DOHH2 (cell line): ENCODE measurements around the gene ULBP1.

Source experiments
- H3F3A ChIP-seq: fragments of 200-600 bp; sonication (generic), shearing (Covaris generic); 2 replicates; pipeline ENCODE4 v1.6.0; 2016; ENCODE audit warnings: antibody characterized with exemption, mild to moderate bottlenecking; ENCODE audit not compliant: control insufficient read depth, insufficient read depth
- H3K27ac ChIP-seq: fragments of 200-600 bp; sonication (generic); 2 replicates; pipeline ENCODE4 v1.5.1; 2014; ENCODE audit warnings: low read depth, mild to moderate bottlenecking, low read length, moderate library complexity
- H3K27me3 ChIP-seq: fragments of 200-600 bp; sonication (generic); 2 replicates; pipeline ENCODE4 v1.6.1; 2014; ENCODE audit warnings: mild to moderate bottlenecking, low read length, mixed read lengths; ENCODE audit not compliant: control insufficient read depth
- H3K36me3 ChIP-seq: fragments of 200-600 bp; sonication (generic); 2 replicates; pipeline ENCODE4 v1.6.1; 2014; ENCODE audit warnings: mild to moderate bottlenecking, low read length, moderate library complexity, mixed read lengths; ENCODE audit not compliant: control insufficient read depth
- H3K4me1 ChIP-seq: fragments of 200-600 bp; sonication (generic); 2 replicates; pipeline ENCODE4 v1.6.1; 2014; ENCODE audit warnings: mild to moderate bottlenecking, low read length, mixed read lengths; ENCODE audit not compliant: control insufficient read depth
- H3K4me2 ChIP-seq: fragments of 200-600 bp; sonication (generic); 2 replicates; pipeline ENCODE4 v1.6.0; 2014; ENCODE audit warnings: mild to moderate bottlenecking, low read length, moderate library complexity
- H3K4me3 ChIP-seq: fragments of 200-600 bp; sonication (generic); 2 replicates; pipeline ENCODE4 v1.5.1; 2014; ENCODE audit warnings: mild to moderate bottlenecking, low read length, mixed read lengths
- H3K79me2 ChIP-seq: fragments of 200-600 bp; sonication (generic); 2 replicates; pipeline ENCODE4 v1.6.1; 2014; ENCODE audit warnings: mild to moderate bottlenecking, low read length, mixed read lengths; ENCODE audit not compliant: control insufficient read depth
- H3K9me2 ChIP-seq: fragments of 200-600 bp; sonication (generic); replicated peaks from 2 replicates; pipeline ENCODE4 v1.6.1; 2014; ENCODE audit warnings: mild to moderate bottlenecking, low read length, mixed read lengths; ENCODE audit not compliant: control insufficient read depth
- H3K9me3 ChIP-seq: fragments of 200-600 bp; sonication (generic); 2 replicates; pipeline ENCODE4 v1.6.1; 2014; ENCODE audit warnings: antibody characterized with exemption, low read length, mixed read lengths; ENCODE audit not compliant: control insufficient read depth, insufficient read depth
- H4K20me1 ChIP-seq: fragments of 200-600 bp; sonication (generic); 2 replicates; pipeline ENCODE4 v1.6.0; 2014; ENCODE audit warnings: low read depth, mild to moderate bottlenecking, antibody characterized with exemption, low read length, moderate library complexity; ENCODE audit not compliant: control insufficient read depth, insufficient read depth
- CTCF ChIP-seq: fragments of 200-600 bp; sonication (generic); IDR thresholded peaks from one replicate; pipeline ENCODE4 v1.5.1; 2014; ENCODE audit warnings: antibody characterized with exemption, mild to moderate bottlenecking, low read depth, low read length; ENCODE audit not compliant: poor library complexity, severe bottlenecking
- EZH2phosphoT487 ChIP-seq: fragments of 200-600 bp; sonication (generic); IDR thresholded peaks from 2 replicates; pipeline ENCODE4 v1.6.1; 2017; ENCODE audit warnings: borderline replicate concordance, mild to moderate bottlenecking, antibody characterized with exemption, low read length, moderate library complexity, mixed read lengths

The ULBP1 gene

GRCh38 chr6:149933461-149933860, 30.3 kb upstream of the ULBP1 start:
- Histone ChIP-seq H3K27me3 (peaks cover 61% of the 10 kb centered on the region), H3K9me3 (no peaks in the 10 kb centered on the region), H3K27ac (no peak overlapping the region), H3K36me3 (no peaks in the 10 kb centered on the region), H3F3A (no peaks in the 10 kb centered on the region), H3K4me3 (no peak overlapping the region), H3K4me2 (no peak overlapping the region), H3K4me1 (peaks cover 8% of the 10 kb centered on the region), H3K79me2 (no peaks in the 10 kb centered on the region), H3K9me2 (no peaks in the 10 kb centered on the region), H4K20me1 (no peaks in the 10 kb centered on the region)
- TF ChIP-seq CTCF (no peak), EZH2phosphoT487 (no peak)

GRCh38 chr6:149934249-149935156, 29.2 kb upstream of the ULBP1 start:
- Histone ChIP-seq H3K9me2 (no peaks in the 10 kb centered on the region), H3K79me2 (no peaks in the 10 kb centered on the region), H3K4me1 (peaks cover 16% of the 10 kb centered on the region), H3K4me2 (peak overlapping the region; percentile 22; the same call in 1 of the 2 replicates), H3K9me3 (no peaks in the 10 kb centered on the region), H3K27ac (no peak overlapping the region), H3F3A (no peaks in the 10 kb centered on the region), H3K4me3 (no peak overlapping the region), H3K36me3 (no peaks in the 10 kb centered on the region), H3K27me3 (peaks cover 65% of the 10 kb centered on the region), H4K20me1 (no peaks in the 10 kb centered on the region)
- TF ChIP-seq EZH2phosphoT487 = no peak
- peak; percentile 86 for TF ChIP-seq CTCF

- no peak overlapping the region for H3K4me2 ChIP-seq
- H3F3A ChIP-seq = no peaks in the 10 kb centered on the region
- H3K4me1 ChIP-seq = peaks cover 16% of the 10 kb centered on the region
- no peaks in the 10 kb centered on the region for H3K9me2 ChIP-seq
- no peaks in the 10 kb centered on the region for H3K9me3 ChIP-seq
- no peaks in the 10 kb centered on the region for H3K36me3 ChIP-seq
- H3K27ac ChIP-seq = no peak overlapping the region
- no peaks in the 10 kb centered on the region for H3K79me2 ChIP-seq
- H3K27me3 ChIP-seq = peaks cover 69% of the 10 kb centered on the region
- H4K20me1 ChIP-seq = no peaks in the 10 kb centered on the region
- H3K4me3 ChIP-seq = no peak overlapping the region
- TF ChIP-seq EZH2phosphoT487 (no peak), CTCF (no peak)
Measured at GRCh38 chr6:149935246-149935645, 28.5 kb upstream of the ULBP1 start.
